ACC112 (cell line): Measurements from ENCODE around the gene SOD3.

Source experiments
- H2AFZ ChIP-seq: fragments of 200-600 bp; sonication (generic); one replicate; pipeline ENCODE4 v1.6.0; 2017; ENCODE audit warnings: antibody characterized with exemption, low read length; ENCODE audit not compliant: unreplicated experiment
- H3K27ac ChIP-seq: fragments of 200-600 bp; sonication (generic); 2 replicates; pipeline ENCODE4 v1.5.1; 2014; ENCODE audit warnings: low read depth, mild to moderate bottlenecking, antibody characterized with exemption, low read length, moderate library complexity
- H3K27me3 ChIP-seq: fragments of 200-600 bp; sonication (generic); 2 replicates; pipeline ENCODE4 v1.6.1; 2014; ENCODE audit warnings: mild to moderate bottlenecking, antibody characterized with exemption, low read length, moderate library complexity, mixed read lengths; ENCODE audit not compliant: insufficient read depth
- H3K36me3 ChIP-seq: fragments of 200-600 bp; sonication (generic); 2 replicates; pipeline ENCODE4 v1.6.1; 2016; ENCODE audit warnings: mild to moderate bottlenecking, antibody characterized with exemption, low read length, moderate library complexity, mixed read lengths; ENCODE audit not compliant: insufficient read depth
- H3K4me1 ChIP-seq: fragments of 200-600 bp; sonication (generic); one replicate; pipeline ENCODE4 v1.6.1; 2016; ENCODE audit warnings: low read length, mixed read lengths; ENCODE audit not compliant: insufficient read depth, unreplicated experiment, control insufficient read depth
- H3K4me3 ChIP-seq: fragments of 200-600 bp; sonication (generic); 2 replicates; pipeline ENCODE4 v1.5.1; 2014; ENCODE audit warnings: mild to moderate bottlenecking, low read depth, low read length
- H3K79me2 ChIP-seq: fragments of 200-600 bp; sonication (generic); one replicate; pipeline ENCODE4 v1.6.0; 2016; ENCODE audit warnings: low read length; ENCODE audit not compliant: control insufficient read depth, unreplicated experiment, insufficient read depth

SOD3 gene

DNA sequence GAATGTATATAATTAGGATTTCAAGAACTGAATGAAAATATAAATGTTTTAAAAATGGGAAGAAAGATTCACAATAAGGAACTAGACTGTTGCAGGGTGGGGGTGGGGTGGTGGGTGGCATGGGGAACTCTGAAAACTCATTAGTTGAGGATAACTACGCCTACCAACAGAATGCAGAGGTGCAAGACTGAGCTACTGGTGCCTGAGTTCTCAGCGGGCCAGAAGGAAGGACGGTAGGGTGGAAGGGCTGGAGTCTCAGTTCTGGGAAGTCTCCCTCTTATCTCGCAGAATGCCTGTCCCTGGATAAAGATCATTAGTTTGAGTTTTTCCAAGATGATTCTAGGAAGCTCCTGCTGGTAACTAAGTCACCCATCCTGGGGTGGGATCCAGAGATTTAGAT lies 1.3 kb upstream of the SOD3 start:
- Histone ChIP-seq H3K4me3 (peak overlapping the region; percentile 67), H3K27me3 (no peaks in the 10 kb centered on the region), H2AFZ (peak overlapping the region; percentile 93), H3K27ac (peak overlapping the region; percentile 48), H3K79me2 (no peaks in the 10 kb centered on the region), H3K36me3 (no peaks in the 10 kb centered on the region), H3K4me1 (peaks cover 22% of the 10 kb centered on the region)

DNA sequence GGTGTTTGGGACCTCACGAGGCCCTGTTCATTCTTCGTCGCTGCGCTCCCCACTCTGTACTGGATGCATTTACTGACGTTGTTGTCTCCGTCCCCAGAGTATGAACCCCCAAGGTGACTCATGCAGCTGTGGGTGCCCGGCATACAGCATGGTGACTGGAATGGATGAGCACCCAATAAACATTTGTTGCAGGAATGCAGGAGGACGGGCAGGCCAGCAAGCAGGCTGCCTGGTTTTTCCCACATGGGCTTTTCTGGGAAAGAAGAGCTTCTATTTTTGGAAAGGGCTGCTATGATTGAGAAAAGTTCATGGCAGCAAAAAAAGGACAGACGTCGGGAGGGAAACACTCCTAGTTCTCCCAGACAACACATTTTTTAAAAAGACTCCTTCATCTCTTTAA lies 893 bp upstream of the SOD3 start:
- H3K27me3 ChIP-seq, result no peaks in the 10 kb centered on the region
- H3K27ac ChIP-seq, result peak overlapping the region; percentile 48
- peak overlapping the region; percentile 93 for H2AFZ ChIP-seq
- H3K36me3 ChIP-seq, result no peaks in the 10 kb centered on the region
- peak overlapping the region; percentile 67 for H3K4me3 ChIP-seq
- H3K79me2 ChIP-seq, result no peaks in the 10 kb centered on the region
- H3K4me1 ChIP-seq, result peaks cover 22% of the 10 kb centered on the region

DNA sequence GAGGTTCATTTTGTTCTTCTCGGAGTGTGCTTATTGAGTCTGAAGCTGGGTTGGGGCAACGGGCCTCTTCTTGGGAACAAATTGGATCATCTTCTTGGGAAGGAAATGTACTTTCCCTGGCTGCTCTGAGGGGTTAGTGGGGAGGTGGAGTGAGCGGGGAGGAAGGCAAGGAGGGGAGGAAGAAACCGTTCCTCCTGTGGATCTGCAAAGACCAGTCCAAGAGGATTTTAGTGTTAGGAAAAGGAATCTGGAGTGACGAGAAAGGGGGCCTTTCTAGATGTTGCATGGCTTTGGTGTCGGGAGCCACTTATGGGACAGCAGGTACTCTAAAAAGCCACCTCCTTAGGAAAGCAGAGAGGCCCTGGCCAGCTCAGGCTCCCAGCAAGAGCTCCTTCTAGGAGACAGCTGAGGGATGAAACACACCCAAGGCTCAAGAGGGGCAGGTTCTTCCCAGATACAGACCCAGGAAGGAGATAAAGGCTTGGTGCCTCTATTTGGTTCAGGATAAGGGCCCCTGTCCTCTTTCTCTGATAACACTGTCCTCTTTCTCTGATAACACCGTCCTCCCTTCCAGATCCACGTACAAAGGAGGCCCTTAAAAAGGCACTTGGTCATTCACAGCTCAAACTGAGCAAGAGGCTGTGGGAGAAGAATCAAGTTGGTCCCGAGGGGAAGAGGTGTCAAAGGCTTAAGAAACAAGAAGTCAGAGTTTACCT lies 451 bp downstream of the SOD3 start:
- Histone ChIP-seq H3K27me3 (no peaks in the 10 kb centered on the region), H3K36me3 (no peaks in the 10 kb centered on the region), H3K79me2 (no peaks in the 10 kb centered on the region), H3K4me3 (peak overlapping the region; percentile 67), H3K4me1 (peaks cover 23% of the 10 kb centered on the region), H2AFZ (peak overlapping the region; percentile 93), H3K27ac (no peak overlapping the region)

DNA sequence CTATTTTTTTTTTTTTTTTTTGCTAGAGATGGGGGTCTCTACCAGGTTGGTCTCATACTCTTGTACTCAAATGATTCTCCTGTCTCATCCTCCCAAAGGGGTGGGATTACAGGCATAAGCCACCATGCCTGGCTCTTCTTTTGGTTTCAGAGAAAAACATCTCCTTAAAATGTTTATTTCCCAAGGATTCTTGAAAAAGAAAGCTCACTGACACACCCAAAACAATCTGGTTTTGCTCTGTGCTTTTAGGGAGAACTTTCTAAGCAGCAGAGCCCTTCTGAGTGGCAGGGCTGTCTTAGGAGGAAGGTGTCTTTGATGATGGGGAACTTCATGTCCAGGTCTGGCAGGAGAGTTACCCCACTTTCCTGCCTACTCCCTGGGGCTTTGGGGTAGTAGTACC lies 1.2 kb downstream of the SOD3 start:
- Histone ChIP-seq H3K27me3 (no peaks in the 10 kb centered on the region), H3K36me3 (no peaks in the 10 kb centered on the region), H3K79me2 (no peaks in the 10 kb centered on the region), H3K4me1 (peaks cover 27% of the 10 kb centered on the region), H3K27ac (no peak overlapping the region), H2AFZ (no peak overlapping the region), H3K4me3 (no peak overlapping the region)

DNA sequence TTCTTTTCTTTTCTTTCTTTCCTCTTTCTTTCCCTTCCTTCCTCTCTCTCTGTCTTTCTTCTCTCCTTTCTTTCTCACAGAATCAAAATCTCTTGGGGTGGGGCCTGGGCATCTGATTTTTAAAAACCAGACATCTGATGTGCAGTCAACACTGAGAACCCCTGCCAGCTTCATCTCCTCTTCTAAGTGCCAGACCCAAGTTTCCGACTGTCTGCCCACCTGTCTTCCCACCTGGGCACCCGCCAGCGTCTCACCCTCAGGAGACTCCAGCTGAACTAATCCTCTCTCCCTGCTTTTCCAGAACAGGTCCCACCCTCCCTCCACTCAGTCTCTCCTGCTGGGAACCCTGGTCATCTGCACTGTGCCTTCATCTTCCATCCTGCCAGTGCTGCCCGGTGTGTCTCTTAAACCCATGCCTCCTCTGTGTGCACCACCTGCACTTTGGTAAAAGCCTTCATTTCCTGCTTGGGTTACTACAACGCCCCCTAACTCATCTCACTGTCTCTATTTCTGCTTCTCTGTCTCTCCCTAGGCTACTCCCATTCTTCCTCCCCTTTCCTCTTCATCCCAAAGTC lies 2.8 kb downstream of the SOD3 start:
- H3K36me3 ChIP-seq, result no peaks in the 10 kb centered on the region
- H3K27me3 ChIP-seq, result no peaks in the 10 kb centered on the region
- H3K79me2 ChIP-seq, result no peaks in the 10 kb centered on the region
- no peak overlapping the region for H3K27ac ChIP-seq
- no peak overlapping the region for H3K4me3 ChIP-seq
- no peak overlapping the region for H2AFZ ChIP-seq
- peaks cover 27% of the 10 kb centered on the region for H3K4me1 ChIP-seq

DNA sequence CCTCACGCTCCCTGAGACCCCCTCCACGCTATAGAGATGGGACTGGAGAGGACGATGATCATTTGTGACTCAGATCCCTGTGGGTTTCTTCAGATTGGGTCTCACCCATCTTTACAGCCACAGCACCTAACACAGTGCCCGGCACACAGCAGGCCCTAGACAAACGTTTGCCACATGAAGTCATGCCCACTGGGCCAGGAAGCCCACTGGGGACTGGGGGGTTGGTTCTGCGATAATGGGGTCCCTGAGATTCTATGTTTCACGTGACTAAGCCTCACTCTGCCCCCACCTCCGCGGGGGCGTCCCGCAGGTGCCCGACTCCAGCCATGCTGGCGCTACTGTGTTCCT lies 3.8 kb downstream of the SOD3 start:
- Histone ChIP-seq H3K27me3 (no peaks in the 10 kb centered on the region), H3K79me2 (no peaks in the 10 kb centered on the region), H3K4me3 (no peak overlapping the region), H3K4me1 (peaks cover 18% of the 10 kb centered on the region), H2AFZ (no peak overlapping the region), H3K27ac (no peak overlapping the region), H3K36me3 (no peaks in the 10 kb centered on the region)

DNA sequence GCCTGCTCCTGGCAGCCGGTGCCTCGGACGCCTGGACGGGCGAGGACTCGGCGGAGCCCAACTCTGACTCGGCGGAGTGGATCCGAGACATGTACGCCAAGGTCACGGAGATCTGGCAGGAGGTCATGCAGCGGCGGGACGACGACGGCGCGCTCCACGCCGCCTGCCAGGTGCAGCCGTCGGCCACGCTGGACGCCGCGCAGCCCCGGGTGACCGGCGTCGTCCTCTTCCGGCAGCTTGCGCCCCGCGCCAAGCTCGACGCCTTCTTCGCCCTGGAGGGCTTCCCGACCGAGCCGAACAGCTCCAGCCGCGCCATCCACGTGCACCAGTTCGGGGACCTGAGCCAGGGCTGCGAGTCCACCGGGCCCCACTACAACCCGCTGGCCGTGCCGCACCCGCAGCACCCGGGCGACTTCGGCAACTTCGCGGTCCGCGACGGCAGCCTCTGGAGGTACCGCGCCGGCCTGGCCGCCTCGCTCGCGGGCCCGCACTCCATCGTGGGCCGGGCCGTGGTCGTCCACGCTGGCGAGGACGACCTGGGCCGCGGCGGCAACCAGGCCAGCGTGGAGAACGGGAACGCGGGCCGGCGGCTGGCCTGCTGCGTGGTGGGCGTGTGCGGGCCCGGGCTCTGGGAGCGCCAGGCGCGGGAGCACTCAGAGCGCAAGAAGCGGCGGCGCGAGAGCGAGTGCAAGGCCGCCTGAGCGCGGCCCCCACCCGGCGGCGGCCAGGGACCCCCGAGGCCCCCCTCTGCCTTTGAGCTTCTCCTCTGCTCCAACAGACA lies 4.4 kb downstream of the SOD3 start:
- Histone ChIP-seq H2AFZ (no peak overlapping the region), H3K36me3 (no peaks in the 10 kb centered on the region), H3K4me1 (peaks cover 12% of the 10 kb centered on the region), H3K4me3 (no peak overlapping the region), H3K27ac (no peak overlapping the region), H3K79me2 (no peaks in the 10 kb centered on the region), H3K27me3 (no peaks in the 10 kb centered on the region)

DNA sequence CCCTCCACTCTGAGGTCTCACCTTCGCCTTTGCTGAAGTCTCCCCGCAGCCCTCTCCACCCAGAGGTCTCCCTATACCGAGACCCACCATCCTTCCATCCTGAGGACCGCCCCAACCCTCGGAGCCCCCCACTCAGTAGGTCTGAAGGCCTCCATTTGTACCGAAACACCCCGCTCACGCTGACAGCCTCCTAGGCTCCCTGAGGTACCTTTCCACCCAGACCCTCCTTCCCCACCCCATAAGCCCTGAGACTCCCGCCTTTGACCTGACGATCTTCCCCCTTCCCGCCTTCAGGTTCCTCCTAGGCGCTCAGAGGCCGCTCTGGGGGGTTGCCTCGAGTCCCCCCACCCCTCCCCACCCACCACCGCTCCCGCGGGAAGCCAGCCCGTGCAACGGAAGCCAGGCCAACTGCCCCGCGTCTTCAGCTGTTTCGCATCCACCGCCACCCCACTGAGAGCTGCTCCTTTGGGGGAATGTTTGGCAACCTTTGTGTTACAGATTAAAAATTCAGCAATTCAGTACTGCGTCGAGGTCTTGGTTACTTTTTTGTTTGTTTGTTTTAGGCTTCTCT lies 5.0 kb downstream of the SOD3 start:
- no peaks in the 10 kb centered on the region for H3K27me3 ChIP-seq
- peak overlapping the region; percentile 64 for H2AFZ ChIP-seq
- H3K4me3 ChIP-seq, result peak overlapping the region; percentile 62
- H3K79me2 ChIP-seq, result no peaks in the 10 kb centered on the region
- H3K36me3 ChIP-seq, result no peaks in the 10 kb centered on the region
- peaks cover 6% of the 10 kb centered on the region for H3K4me1 ChIP-seq
- no peak overlapping the region for H3K27ac ChIP-seq

DNA sequence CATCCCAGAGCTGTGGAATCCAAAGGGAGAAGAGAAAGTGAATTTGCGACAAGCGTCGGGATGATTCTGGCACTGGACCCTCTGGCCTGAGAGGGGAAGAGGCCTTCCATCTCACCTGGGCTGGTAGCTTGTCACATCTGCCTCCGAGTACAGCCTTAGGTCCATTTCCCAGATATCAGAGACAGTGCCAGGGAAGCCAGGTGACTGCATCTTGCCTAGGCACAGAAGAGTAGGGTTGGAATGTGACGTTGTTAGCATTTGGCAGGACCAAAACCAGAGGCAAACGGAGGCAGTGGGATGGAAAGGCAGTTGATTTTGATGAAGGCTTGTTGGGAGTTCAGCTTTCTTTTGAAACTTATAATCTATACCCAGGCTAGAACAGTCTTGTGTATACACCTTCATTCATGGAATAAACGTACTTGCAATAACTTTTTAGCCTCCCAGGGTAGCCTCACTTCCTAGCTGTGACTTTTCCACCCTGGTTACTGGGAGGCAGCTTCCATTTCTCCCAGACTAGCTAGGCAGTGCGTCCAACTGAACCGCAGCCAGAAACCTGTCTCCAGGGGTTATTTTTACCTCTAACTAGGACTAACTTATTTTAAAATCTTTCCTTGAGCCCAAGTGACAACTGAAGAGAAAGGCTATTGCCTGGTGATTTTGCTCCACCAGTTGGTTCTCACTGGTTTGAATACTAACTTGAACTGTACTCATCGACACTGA lies 5.9 kb downstream of the SOD3 start:
- Histone ChIP-seq H3K27me3 (no peaks in the 10 kb centered on the region), H3K36me3 (no peaks in the 10 kb centered on the region), H3K27ac (no peak overlapping the region), H2AFZ (peak overlapping the region; percentile 64), H3K4me1 (peaks cover 5% of the 10 kb centered on the region), H3K4me3 (peak overlapping the region; percentile 62), H3K79me2 (no peaks in the 10 kb centered on the region)

DNA sequence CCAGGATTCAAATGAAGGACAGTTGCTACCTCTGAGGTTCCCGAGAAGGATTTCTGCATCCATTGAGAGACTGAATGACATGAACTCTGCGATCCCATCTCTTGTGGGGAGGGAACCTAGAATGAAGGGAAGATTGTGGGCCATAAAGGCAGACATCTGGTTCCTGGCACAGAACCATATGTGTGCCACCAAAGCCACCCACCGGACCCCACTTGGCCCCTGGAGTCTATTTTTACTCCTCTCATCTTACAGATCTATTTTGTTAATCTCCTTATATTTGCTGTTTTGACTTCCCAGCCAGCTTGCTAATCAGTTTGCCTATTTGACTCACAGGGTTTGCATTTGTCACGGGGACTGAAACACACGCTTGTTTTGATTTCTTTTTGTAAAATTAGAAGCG lies 7.3 kb downstream of the SOD3 start:
- no peaks in the 10 kb centered on the region for H3K79me2 ChIP-seq
- no peaks in the 10 kb centered on the region for H3K27me3 ChIP-seq
- H2AFZ ChIP-seq, result no peak overlapping the region
- H3K36me3 ChIP-seq, result no peaks in the 10 kb centered on the region
- H3K27ac ChIP-seq, result no peak overlapping the region
- H3K4me3 ChIP-seq, result no peak overlapping the region
- H3K4me1 ChIP-seq, result peaks cover 5% of the 10 kb centered on the region
